Stomach (tissue), 4 donors: Measurements from ENCODE around the gene PTPRD.

ENCODE experiments used
- EP300 ChIP-seq: sonication (generic); formaldehyde crosslinking; IDR thresholded peaks from one replicate; pipeline ENCODE4 v1.6.1; 2017; ENCODE audit warnings: antibody characterized with exemption
- POLR2A ChIP-seq, 4 donors: fragments of 450-650 bp; IDR thresholded peaks; one replicate each; pipeline ENCODE4 v1.6.1; 2016; ENCODE audit warnings: antibody characterized with exemption in 4 of 4, control low read depth in 2 of 4, mild to moderate bottlenecking in 1 of 4, moderate library complexity in 1 of 4
- POLR2AphosphoS5 ChIP-seq, 3 donors: sonication (generic); formaldehyde crosslinking; IDR thresholded peaks; one replicate each; pipeline ENCODE4 v1.6.1; 2016; ENCODE audit warnings: antibody characterized with exemption in 3 of 3
- TF ChIP-seq, protein P1 (sequence below), 7 experiments: fragments of 450-650 bp in 4 of 7; fragments of 200-600 bp in 3 of 7; sonication (generic) in 3 of 7; IDR thresholded peaks; one replicate each; pipeline ENCODE4 v1.5.1; 2016 to 2019; ENCODE audit warnings: antibody characterized with exemption in 7 of 7, control low read depth in 2 of 7, mild to moderate bottlenecking in 1 of 7

GRCh38 chr9:10048994-10049393, 563.8 kb downstream of the PTPRD start:
- TF ChIP-seq, protein P1, sequence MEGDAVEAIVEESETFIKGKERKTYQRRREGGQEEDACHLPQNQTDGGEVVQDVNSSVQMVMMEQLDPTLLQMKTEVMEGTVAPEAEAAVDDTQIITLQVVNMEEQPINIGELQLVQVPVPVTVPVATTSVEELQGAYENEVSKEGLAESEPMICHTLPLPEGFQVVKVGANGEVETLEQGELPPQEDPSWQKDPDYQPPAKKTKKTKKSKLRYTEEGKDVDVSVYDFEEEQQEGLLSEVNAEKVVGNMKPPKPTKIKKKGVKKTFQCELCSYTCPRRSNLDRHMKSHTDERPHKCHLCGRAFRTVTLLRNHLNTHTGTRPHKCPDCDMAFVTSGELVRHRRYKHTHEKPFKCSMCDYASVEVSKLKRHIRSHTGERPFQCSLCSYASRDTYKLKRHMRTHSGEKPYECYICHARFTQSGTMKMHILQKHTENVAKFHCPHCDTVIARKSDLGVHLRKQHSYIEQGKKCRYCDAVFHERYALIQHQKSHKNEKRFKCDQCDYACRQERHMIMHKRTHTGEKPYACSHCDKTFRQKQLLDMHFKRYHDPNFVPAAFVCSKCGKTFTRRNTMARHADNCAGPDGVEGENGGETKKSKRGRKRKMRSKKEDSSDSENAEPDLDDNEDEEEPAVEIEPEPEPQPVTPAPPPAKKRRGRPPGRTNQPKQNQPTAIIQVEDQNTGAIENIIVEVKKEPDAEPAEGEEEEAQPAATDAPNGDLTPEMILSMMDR (IDR thresholded peaks at IDR 0.05) = no peak
- TF ChIP-seq POLR2AphosphoS5 (IDR thresholded peaks at IDR 0.05) = no peak
- TF ChIP-seq EP300 = no peak
- no peak for TF ChIP-seq POLR2A (IDR thresholded peaks at IDR 0.05)
